ENCODE data around the gene GJC3.

GJC3 gene

GRCh38 chr7:99930376-99930775 is 956 bp upstream of the GJC3 start:
- no peak overlapping the region for H3K4me3 ChIP-seq (replicated peaks; ENCODE audit: low read depth, low read length)
- DNase-seq (ENCODE audit: extremely low read depth, insufficient read length): no peak
- no peaks in the 10 kb centered on the region; the same call in 1 of the 2 replicates for H3K27me3 ChIP-seq (replicated peaks; ENCODE audit: control insufficient read depth, insufficient read depth, low read length)
- no peaks in the 10 kb centered on the region for H3K36me3 ChIP-seq (ENCODE audit: control insufficient read depth, insufficient read depth, low read length)
- TF ChIP-seq CTCF (IDR thresholded peaks at IDR 0.05; ENCODE audit: insufficient read depth, low read length, poor library complexity, severe bottlenecking): no peak

GRCh38 chr7:99929730-99930053 is 272 bp upstream of the GJC3 start:
- Histone ChIP-seq H3K4me3 (replicated peaks; ENCODE audit: low read depth, low read length) (no peak overlapping the region), H3K27me3 (replicated peaks; ENCODE audit: control insufficient read depth, insufficient read depth, low read length) (no peaks in the 10 kb centered on the region; the same call in 1 of the 2 replicates), H3K36me3 (ENCODE audit: control insufficient read depth, insufficient read depth, low read length) (no peaks in the 10 kb centered on the region)
- no peak for TF ChIP-seq CTCF (IDR thresholded peaks at IDR 0.05; ENCODE audit: insufficient read depth, low read length, poor library complexity, severe bottlenecking)
- DNase-seq (ENCODE audit: extremely low read depth, insufficient read length): no peak

GRCh38 chr7:99928188-99928587 is 1.2 kb downstream of the GJC3 start:
- no peak for TF ChIP-seq CTCF (IDR thresholded peaks at IDR 0.05; ENCODE audit: insufficient read depth, low read length, poor library complexity, severe bottlenecking)
- Histone ChIP-seq H3K4me3 (replicated peaks; ENCODE audit: low read depth, low read length) (no peak overlapping the region), H3K36me3 (ENCODE audit: control insufficient read depth, insufficient read depth, low read length) (no peaks in the 10 kb centered on the region), H3K27me3 (replicated peaks; ENCODE audit: control insufficient read depth, insufficient read depth, low read length) (no peaks in the 10 kb centered on the region; the same call in 1 of the 2 replicates)
- no peak for DNase-seq (ENCODE audit: extremely low read depth, insufficient read length)

- Histone ChIP-seq H3K27me3 (replicated peaks; ENCODE audit: control insufficient read depth, insufficient read depth, low read length) (no peaks in the 10 kb centered on the region; the same call in 1 of the 2 replicates), H3K36me3 (ENCODE audit: control insufficient read depth, insufficient read depth, low read length) (no peaks in the 10 kb centered on the region), H3K4me3 (replicated peaks; ENCODE audit: low read depth, low read length) (no peak overlapping the region)
- no peak for TF ChIP-seq CTCF (IDR thresholded peaks at IDR 0.05; ENCODE audit: insufficient read depth, low read length, poor library complexity, severe bottlenecking)
- DNase-seq (ENCODE audit: extremely low read depth, insufficient read length): no peak
These were observed 1.9 kb downstream of the GJC3 start for GRCh38 chr7:99927536-99927935.

GRCh38 chr7:99926321-99926720 is 3.1 kb downstream of the GJC3 start:
- Histone ChIP-seq H3K4me3 (replicated peaks; ENCODE audit: low read depth, low read length) (no peak overlapping the region), H3K27me3 (replicated peaks; ENCODE audit: control insufficient read depth, insufficient read depth, low read length) (no peaks in the 10 kb centered on the region; the same call in 1 of the 2 replicates), H3K36me3 (ENCODE audit: control insufficient read depth, insufficient read depth, low read length) (no peaks in the 10 kb centered on the region)
- no peak for DNase-seq (ENCODE audit: extremely low read depth, insufficient read length)
- no peak for TF ChIP-seq CTCF (IDR thresholded peaks at IDR 0.05; ENCODE audit: insufficient read depth, low read length, poor library complexity, severe bottlenecking)

GRCh38 chr7:99923200-99923599 is 6.2 kb downstream of the GJC3 start:
- no peak for DNase-seq (ENCODE audit: extremely low read depth, insufficient read length)
- Histone ChIP-seq H3K4me3 (replicated peaks; ENCODE audit: low read depth, low read length) (no peak overlapping the region), H3K36me3 (ENCODE audit: control insufficient read depth, insufficient read depth, low read length) (no peaks in the 10 kb centered on the region), H3K27me3 (replicated peaks; ENCODE audit: control insufficient read depth, insufficient read depth, low read length) (no peaks in the 10 kb centered on the region)
- TF ChIP-seq CTCF (IDR thresholded peaks at IDR 0.05; ENCODE audit: insufficient read depth, low read length, poor library complexity, severe bottlenecking): no peak

All from GM06990 (cell line).